ENCODE results near the gene FAR1.
A peak's percentile ranks its signal among the peaks of the same experiment; 100 is the strongest.
"Not testable (repeated sequence)": the region's sequence is repeated elsewhere in the genome, so short reads cannot be mapped to it uniquely, and the experiment has no call there.

FAR1 gene, protein sequence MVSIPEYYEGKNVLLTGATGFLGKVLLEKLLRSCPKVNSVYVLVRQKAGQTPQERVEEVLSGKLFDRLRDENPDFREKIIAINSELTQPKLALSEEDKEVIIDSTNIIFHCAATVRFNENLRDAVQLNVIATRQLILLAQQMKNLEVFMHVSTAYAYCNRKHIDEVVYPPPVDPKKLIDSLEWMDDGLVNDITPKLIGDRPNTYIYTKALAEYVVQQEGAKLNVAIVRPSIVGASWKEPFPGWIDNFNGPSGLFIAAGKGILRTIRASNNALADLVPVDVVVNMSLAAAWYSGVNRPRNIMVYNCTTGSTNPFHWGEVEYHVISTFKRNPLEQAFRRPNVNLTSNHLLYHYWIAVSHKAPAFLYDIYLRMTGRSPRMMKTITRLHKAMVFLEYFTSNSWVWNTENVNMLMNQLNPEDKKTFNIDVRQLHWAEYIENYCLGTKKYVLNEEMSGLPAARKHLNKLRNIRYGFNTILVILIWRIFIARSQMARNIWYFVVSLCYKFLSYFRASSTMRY

DNA sequence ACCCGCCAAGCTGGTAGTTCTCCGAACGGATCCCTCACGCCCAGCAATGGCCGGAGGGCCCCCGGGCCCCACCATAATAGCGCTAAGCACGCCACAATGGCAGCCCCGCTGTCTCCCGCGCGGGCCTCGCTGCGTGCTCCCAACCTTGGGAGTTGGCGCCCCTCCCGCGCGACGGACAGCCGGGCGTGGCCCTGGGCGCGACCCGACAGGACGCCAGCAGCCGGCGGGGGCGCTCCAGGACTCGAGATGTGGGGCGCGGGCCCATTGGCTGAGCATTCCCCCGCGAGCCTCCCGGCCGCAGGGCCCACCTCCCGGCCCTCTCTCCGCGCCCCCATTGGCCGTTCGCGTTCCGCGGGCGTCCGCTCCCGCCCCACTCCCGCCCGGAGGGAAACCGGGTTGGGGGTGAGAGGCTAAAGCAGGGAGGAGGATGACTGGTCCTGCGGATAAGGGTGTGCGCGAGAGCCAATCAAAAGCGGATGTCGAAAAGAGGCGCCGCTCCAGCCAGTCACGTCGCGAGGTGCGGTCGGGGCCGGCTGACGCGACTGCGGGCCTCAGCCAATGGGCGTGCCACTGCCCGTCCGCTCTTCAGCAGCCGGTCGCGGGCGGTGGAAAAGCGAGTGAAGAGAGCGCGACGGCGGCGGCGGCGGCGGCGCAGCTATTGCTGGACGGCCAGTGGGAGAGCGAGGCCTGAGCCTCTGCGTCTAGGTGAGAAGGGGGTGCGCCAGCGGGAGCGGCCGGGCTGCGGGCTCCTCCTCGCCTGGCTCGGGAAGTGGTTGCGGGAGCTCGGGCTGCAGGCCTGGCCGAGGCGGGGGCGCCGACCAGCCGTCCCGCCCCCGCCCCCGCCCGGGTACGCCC lies at the start of gene FAR1:
TSS of gene FAR1 (plus strand) at position 567 of the 855 bp plus-strand sequence. CDS start 26,098 bp downstream, outside the sequence.
- TF ChIP-seq, protein P1, sequence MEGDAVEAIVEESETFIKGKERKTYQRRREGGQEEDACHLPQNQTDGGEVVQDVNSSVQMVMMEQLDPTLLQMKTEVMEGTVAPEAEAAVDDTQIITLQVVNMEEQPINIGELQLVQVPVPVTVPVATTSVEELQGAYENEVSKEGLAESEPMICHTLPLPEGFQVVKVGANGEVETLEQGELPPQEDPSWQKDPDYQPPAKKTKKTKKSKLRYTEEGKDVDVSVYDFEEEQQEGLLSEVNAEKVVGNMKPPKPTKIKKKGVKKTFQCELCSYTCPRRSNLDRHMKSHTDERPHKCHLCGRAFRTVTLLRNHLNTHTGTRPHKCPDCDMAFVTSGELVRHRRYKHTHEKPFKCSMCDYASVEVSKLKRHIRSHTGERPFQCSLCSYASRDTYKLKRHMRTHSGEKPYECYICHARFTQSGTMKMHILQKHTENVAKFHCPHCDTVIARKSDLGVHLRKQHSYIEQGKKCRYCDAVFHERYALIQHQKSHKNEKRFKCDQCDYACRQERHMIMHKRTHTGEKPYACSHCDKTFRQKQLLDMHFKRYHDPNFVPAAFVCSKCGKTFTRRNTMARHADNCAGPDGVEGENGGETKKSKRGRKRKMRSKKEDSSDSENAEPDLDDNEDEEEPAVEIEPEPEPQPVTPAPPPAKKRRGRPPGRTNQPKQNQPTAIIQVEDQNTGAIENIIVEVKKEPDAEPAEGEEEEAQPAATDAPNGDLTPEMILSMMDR (conservative IDR thresholded peaks at IDR 0.05; ENCODE audit: low read depth), result peak; percentile 77
- ChIA-PET CTCF (interaction anchor here (1.1 kb wide), 1 partner anchor 194 kb away, joined by 4 read pairs; no protein-coding TSS in a partner anchor), POLR2A (ENCODE audit: low non-redundant PET) (interaction anchor here (0.6 kb wide), 1 partner anchor 452 kb away, joined by 3 read pairs; no protein-coding TSS in a partner anchor)
- peak within 1 kb of the TSS; percentile 88 for H3K27ac ChIP-seq
- DNase-seq (ENCODE audit: low spot score), result peak; percentile 97

DNA sequence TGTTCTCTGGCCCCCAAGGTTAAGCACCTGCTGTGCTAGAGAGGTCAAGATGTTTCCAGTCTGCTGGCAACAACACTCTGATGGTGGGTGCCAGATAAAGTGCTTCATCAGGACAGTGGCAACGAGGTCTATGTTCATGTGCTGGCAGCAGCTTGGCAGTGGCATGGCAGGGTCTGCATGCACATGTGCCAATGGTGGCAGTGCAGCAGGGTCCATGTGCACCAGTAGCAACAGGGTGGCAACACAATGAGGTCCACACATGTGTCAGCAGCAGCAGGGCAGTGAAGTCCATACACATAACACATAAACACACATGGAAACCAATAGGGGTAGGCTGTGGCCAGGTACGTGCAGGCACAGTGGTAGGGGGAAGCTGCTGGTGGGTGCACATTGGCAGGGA lies 48.4 kb upstream of the FAR1 start:
- no peak for DNase-seq (ENCODE audit: low spot score)
- ChIA-PET POLR2A (ENCODE audit: low non-redundant PET) (no interaction called here), CTCF (interaction anchor here (0.6 to 0.7 kb wide), 2 partner anchors 167 to 421 kb away, joined by 3 read pairs; no protein-coding TSS in a partner anchor)
- TF ChIP-seq, protein P1 (conservative IDR thresholded peaks at IDR 0.05; ENCODE audit: low read depth), result no peak
- no peak overlapping the region for H3K27ac ChIP-seq

- DNase-seq (ENCODE audit: low spot score); H3K27ac ChIP-seq; POLR2A ChIA-PET (ENCODE audit: low non-redundant PET); CTCF ChIA-PET: not testable (repeated sequence)
Measured at GRCh38 chr11:13626818-13627217, 41.6 kb upstream of the FAR1 start.

DNA sequence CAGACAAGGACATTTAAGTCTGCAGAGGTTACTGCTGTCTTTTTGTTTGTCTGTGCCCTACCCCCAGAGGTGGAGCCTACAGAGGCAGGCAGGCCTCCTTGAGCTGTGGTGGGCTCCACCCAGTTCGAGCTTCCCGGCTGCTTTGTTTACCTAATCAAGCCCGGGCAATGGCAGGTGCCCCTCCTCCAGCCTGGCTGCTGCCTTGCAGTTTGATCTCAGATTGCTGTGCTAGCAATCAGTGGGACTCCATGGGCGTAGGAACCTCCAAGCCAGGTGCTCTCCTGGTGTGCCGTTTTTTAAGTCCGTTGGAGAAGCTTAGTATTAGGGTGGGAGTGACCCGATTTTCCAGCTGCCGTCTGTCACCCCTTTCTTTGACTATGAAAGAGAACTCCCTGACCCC lies 39.8 kb upstream of the FAR1 start:
- CTCF ChIA-PET; H3K27ac ChIP-seq; DNase-seq (ENCODE audit: low spot score); POLR2A ChIA-PET (ENCODE audit: low non-redundant PET): not testable (repeated sequence)

DNA sequence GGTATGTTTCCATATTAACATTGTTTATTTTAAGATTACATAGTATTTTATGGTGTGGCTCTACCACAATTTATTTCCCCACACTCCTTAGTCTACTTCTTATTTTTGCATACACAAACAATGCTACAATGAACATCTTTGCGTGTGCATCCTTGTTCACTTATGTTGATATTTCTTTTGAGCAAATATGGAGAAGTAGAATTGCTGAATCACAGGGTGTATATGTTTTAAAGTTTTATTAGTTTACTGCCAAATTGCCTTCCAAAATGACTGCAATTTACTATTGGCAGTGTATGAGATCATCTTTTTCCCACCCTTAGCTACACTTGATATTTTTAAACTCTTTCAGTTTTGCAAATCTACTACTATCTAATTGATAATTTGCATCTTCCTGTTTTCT lies 38.7 kb upstream of the FAR1 start:
- no peak overlapping the region for H3K27ac ChIP-seq
- TF ChIP-seq, protein P1 (conservative IDR thresholded peaks at IDR 0.05; ENCODE audit: low read depth), result no peak
- DNase-seq (ENCODE audit: low spot score), result no peak
- CTCF ChIA-PET, result no interaction called here
- POLR2A ChIA-PET (ENCODE audit: low non-redundant PET), result no interaction called here

DNA sequence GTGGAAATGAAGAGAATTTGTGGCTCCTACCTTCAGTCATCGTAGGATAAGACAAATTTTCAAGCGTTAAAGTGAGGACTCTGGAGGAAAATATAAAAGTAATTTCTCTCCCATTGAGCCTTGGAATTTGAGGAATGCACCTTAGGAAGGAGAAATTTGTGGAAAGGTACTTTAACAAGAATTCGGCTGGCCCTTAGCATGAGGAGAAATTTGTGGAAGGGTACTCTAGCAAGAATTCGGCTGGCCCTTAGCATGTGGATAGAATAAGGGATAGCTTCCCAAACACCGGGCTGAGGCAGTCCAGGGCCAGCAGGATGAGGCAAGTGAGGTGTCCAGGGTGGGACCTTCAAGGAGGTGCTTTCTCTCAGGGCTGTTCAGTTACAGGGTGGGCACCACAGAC lies 33.2 kb upstream of the FAR1 start:
- CTCF ChIA-PET, result no interaction called here
- POLR2A ChIA-PET (ENCODE audit: low non-redundant PET), result no interaction called here
- no peak for DNase-seq (ENCODE audit: low spot score)
- no peak overlapping the region for H3K27ac ChIP-seq
- TF ChIP-seq, protein P1 (conservative IDR thresholded peaks at IDR 0.05; ENCODE audit: low read depth), result no peak

- POLR2A ChIA-PET (ENCODE audit: low non-redundant PET), result no interaction called here
- TF ChIP-seq, protein P1 (conservative IDR thresholded peaks at IDR 0.05; ENCODE audit: low read depth), result no peak
- no peak for DNase-seq (ENCODE audit: low spot score)
- CTCF ChIA-PET, result no interaction called here
- no peak overlapping the region for H3K27ac ChIP-seq
Measured at GRCh38 chr11:13635804-13636203, 32.7 kb upstream of the FAR1 start.
